ENCODE measurements around the gene ANXA11. TPM values are rescaled to one million over a fixed set of nuclear protein-coding genes. Genes with fewer than 3 reads are reported as not detected.
A peak's percentile ranks its signal among the peaks of the same experiment; 100 is the strongest.

The ANXA11 gene
- total RNA-seq, 3 donors from 2014 or later: 83.3 to 102 (median 93.4) TPM

- no peak for DNase-seq (ENCODE audit: low spot score in 2 of 2)
- Histone ChIP-seq H3K4me3 (no peak overlapping the region), H3K9me3 (no peaks in the 10 kb centered on the region), H3K36me3 (no peaks in the 10 kb centered on the region), H3K4me1 (peaks cover 0 to 15% of the 10 kb centered on the region in 2 donors), H3K27ac (peak overlapping the region; percentile 21 to 84), H3K27me3 (no peaks in the 10 kb centered on the region)
- TF ChIP-seq POLR2A (IDR thresholded peaks at IDR 0.05): no peak
- TF ChIP-seq POLR2AphosphoS5 (IDR thresholded peaks at IDR 0.05): no peak
- TF ChIP-seq CTCF (IDR thresholded peaks at IDR 0.05): no peak
- intact Hi-C loops (cut with DNase I; ENCODE audit: low total_unique reads): no loop called here
Observed at GRCh38 chr10:80185578-80186299, 19.6 kb downstream of the ANXA11 start.

- intact Hi-C loops (cut with DNase I; ENCODE audit: low total_unique reads): no loop called here
- Histone ChIP-seq H3K4me1 (peaks cover 0 to 15% of the 10 kb centered on the region in 2 donors), H3K27ac (no peak overlapping the region), H3K4me3 (no peak overlapping the region), H3K36me3 (no peaks in the 10 kb centered on the region), H3K27me3 (no peaks in the 10 kb centered on the region), H3K9me3 (no peaks in the 10 kb centered on the region)
- TF ChIP-seq POLR2A (IDR thresholded peaks at IDR 0.05): no peak
- TF ChIP-seq CTCF (IDR thresholded peaks at IDR 0.05): no peak
- TF ChIP-seq POLR2AphosphoS5 (IDR thresholded peaks at IDR 0.05): no peak
- DNase-seq (ENCODE audit: low spot score in 2 of 2): no peak
Observed at GRCh38 chr10:80184291-80184690, 21.0 kb downstream of the ANXA11 start.

- intact Hi-C loops (cut with DNase I; ENCODE audit: low total_unique reads): no loop called here
- peaks cover 0 to 15% of the 10 kb centered on the region in 2 donors for H3K4me1 ChIP-seq
- no peak for DNase-seq (ENCODE audit: low spot score in 2 of 2)
- TF ChIP-seq CTCF (IDR thresholded peaks at IDR 0.05) (no peak), POLR2AphosphoS5 (IDR thresholded peaks at IDR 0.05) (no peak)
- H3K4me3 ChIP-seq: no peak overlapping the region
- no peaks in the 10 kb centered on the region for H3K36me3 ChIP-seq
- H3K27ac ChIP-seq: peak overlapping the region in 1 of 2 donors; percentile 11
- no peaks in the 10 kb centered on the region for H3K27me3 ChIP-seq
- H3K9me3 ChIP-seq: no peaks in the 10 kb centered on the region
Observed at GRCh38 chr10:80183436-80183835, 21.9 kb downstream of the ANXA11 start.

GRCh38 chr10:80182986-80183385, 22.4 kb downstream of the ANXA11 start:
- no peak overlapping the region for H3K4me3 ChIP-seq
- no peak for DNase-seq (ENCODE audit: low spot score in 2 of 2)
- intact Hi-C loops (cut with DNase I; ENCODE audit: low total_unique reads): no loop called here
- peaks cover 0 to 15% of the 10 kb centered on the region in 2 donors for H3K4me1 ChIP-seq
- no peaks in the 10 kb centered on the region for H3K36me3 ChIP-seq
- no peak for TF ChIP-seq POLR2AphosphoS5 (IDR thresholded peaks at IDR 0.05)
- no peak for TF ChIP-seq CTCF (IDR thresholded peaks at IDR 0.05)
- no peak for TF ChIP-seq POLR2A (IDR thresholded peaks at IDR 0.05)
- no peaks in the 10 kb centered on the region for H3K9me3 ChIP-seq
- no peaks in the 10 kb centered on the region for H3K27me3 ChIP-seq
- no peak overlapping the region for H3K27ac ChIP-seq

GRCh38 chr10:80177781-80178636, 27.3 kb downstream of the ANXA11 start:
- TF ChIP-seq CTCF (IDR thresholded peaks at IDR 0.05): no peak
- no peak for TF ChIP-seq POLR2AphosphoS5 (IDR thresholded peaks at IDR 0.05)
- no peak for TF ChIP-seq POLR2A (IDR thresholded peaks at IDR 0.05)
- Histone ChIP-seq H3K4me1 (no peaks in the 10 kb centered on the region), H3K27me3 (no peaks in the 10 kb centered on the region), H3K4me3 (no peak overlapping the region), H3K27ac (peak overlapping the region in 1 of 2 donors; percentile 75), H3K9me3 (no peaks in the 10 kb centered on the region), H3K36me3 (no peaks in the 10 kb centered on the region)
- no peak for DNase-seq (ENCODE audit: low spot score in 2 of 2)
- intact Hi-C loops (cut with DNase I; ENCODE audit: low total_unique reads): loop anchor here (5.0 kb wide), 1 partner anchor 1026 kb away; no protein-coding TSS in a partner anchor

Data from breast epithelium (tissue), 4 donors.